T-cell (primary cell): ENCODE measurements around the gene POTEC. TPM values are rescaled to one million over a fixed set of nuclear protein-coding genes. Genes with fewer than 3 reads are reported as not detected.

Experiments used
- total RNA-seq, 35 experiments: library from RNA in 6 of 35; stranded (reverse) in 6 of 35; fragments of 120-200 nt in 1 of 35; gene quantifications; one replicate each; pipeline versions ENCODE4 v1.2.1 to v1.2.4 and lab custom pipeline; 2013 to 2026

Gene POTEC
- total RNA-seq, 5 donors from 2014 or later (not counting 1 experiment from before 2014, with no cell fraction given): 0.05 TPM; not detected in 4

Other genes with a start within 250 kb of the POTEC start
- gene ANKRD30B, start 204.6 kb upstream of the POTEC start, total RNA-seq: not detected